GM19324 (cell line): ENCODE measurements around the gene TBL3.

Source experiments
- ATAC-seq: cut with Tn5 transposase; IDR thresholded peaks from one replicate; pipeline ENCODE4 v1.9.1; 2021; ENCODE audit warnings: mild to moderate bottlenecking, moderate library complexity; ENCODE audit not compliant: unreplicated experiment, low FRiP score

Gene TBL3

DNA sequence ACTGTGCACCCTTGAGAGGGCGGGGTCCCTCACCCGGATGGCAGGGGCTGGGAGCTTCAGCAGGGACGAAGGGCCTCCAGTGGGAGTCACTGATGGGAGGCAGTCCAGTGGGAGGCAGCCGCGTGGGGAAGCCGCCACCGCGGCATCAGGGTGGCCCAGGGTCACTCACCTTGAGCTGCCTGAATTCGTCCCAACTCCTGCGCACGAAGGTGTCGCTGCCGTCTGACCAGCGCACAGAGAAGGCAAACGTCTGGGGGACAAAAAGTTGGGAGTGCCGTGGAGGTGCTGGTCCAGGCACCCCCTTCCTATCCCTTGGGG is 8.9 kb downstream of the TBL3 start:
- ATAC-seq, result no peak

DNA sequence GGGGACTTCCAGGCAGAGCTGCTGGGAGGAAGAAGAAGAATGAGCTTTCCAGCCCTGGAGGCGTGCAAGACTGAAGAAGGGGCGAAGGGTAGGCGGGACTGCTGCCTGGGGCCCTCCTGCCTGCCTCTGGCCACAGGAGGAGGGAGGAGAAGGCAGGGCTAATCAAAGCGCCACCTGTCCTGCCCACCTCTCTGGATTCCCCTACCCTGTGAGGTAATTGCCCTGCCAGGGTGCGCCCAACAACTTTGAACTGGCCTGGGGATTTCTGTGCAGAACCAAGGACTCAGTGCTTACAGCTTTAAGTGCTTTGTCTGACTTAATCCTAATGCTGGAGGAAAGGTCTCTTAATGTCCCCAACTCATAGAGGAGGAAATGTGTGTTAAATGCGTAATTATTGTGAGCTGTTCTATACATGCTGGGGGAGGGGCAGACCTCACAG is 9.6 kb downstream of the TBL3 start, which contains the start of gene NOXO1:
NOXO1 (minus strand) TSS at position 72 of the 439 bp plus-strand sequence. CDS start 290 bp downstream, outside the sequence.
- no peak for ATAC-seq

DNA sequence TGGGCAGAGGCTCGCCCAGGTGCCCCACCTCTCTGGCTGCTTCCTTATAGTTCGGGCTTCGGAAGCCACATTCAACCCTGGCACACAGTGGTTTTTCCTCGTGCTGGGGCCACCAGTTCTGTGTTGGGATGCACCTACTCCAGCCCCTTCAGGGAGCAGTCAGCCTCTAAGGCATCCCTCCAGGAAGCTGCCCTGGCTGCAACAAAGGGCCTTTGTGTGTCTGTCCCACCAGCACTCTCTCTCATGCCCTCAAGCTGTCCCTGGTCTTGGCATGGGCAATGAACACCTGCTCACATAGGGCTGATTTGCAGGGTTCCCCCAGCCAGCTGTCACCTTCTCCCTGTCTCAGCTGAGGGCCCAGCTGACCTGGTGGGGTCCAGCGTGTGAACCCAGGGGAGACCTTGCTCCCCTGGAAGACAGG is 10.2 kb downstream of the TBL3 start:
- ATAC-seq, result no peak

DNA sequence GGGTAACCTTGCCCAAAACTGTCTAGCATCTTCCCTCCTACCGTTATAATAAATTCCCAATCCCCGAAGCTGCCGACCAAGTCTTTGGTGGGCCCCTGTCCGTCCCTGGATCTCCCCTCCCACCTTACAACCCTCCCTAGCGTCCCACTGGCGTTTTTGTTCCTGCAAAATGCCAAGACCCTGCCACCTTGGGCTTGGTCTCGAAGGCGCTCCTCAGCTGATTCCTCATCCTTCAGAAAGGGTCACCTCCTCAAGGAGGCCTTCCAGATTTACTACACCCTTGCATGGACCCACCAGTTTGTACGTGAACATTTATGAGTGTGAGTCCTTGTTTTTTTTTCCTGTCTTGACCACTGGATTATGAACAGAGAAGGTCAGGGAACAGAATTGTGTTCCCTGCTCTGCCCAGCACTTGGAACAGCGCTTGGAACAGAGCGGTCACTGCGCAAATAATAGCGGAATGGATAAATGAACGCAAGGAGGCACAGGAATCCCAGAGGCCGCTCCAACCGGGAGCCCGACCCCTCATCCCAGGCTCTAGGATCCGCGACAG is 11.2 kb downstream of the TBL3 start:
- no peak for ATAC-seq

DNA sequence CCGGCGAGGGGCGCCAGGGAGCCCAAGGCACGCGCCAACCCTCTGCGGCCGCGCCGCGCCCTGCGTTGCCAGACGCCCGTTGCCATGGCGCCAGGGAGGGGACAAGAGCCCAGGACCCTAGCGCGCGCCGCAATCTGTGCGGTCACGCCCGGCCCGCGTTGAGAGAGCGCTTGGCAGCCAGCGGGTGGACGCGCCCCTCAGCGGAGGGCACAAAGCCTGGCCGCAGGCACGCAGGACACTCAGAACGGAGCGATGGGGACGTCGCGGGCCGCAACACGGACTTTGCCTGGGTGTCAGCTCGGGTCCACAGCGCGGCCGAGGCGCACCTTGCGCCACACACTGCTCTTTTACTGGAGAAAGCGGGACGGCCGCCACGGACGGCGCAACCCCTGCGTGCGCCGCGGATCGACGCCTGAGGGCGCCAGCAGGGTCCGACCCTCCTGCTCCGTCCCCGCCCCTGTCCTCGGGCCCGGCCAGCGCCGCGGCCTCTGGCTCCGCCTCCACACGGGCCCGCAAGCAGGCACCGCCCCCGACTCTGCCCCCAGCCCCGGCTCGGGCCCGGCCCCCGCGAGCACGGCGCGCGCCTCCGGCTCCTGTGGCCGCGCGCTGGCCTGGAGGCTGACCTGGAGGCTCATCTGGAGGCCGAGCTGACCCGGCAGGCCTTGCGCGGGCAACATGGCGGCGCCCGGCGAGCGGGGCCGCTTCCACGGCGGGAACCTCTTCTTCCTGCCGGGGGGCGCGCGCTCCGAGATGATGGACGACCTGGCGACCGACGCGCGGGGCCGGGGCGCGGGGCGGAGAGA is 11.9 kb downstream of the TBL3 start, which contains the start of gene GFER:
GFER (plus strand) TSS at position 650 of the 803 bp plus-strand sequence; CDS start at position 676, 26 bp downstream.
- peak; percentile 86 for ATAC-seq

DNA sequence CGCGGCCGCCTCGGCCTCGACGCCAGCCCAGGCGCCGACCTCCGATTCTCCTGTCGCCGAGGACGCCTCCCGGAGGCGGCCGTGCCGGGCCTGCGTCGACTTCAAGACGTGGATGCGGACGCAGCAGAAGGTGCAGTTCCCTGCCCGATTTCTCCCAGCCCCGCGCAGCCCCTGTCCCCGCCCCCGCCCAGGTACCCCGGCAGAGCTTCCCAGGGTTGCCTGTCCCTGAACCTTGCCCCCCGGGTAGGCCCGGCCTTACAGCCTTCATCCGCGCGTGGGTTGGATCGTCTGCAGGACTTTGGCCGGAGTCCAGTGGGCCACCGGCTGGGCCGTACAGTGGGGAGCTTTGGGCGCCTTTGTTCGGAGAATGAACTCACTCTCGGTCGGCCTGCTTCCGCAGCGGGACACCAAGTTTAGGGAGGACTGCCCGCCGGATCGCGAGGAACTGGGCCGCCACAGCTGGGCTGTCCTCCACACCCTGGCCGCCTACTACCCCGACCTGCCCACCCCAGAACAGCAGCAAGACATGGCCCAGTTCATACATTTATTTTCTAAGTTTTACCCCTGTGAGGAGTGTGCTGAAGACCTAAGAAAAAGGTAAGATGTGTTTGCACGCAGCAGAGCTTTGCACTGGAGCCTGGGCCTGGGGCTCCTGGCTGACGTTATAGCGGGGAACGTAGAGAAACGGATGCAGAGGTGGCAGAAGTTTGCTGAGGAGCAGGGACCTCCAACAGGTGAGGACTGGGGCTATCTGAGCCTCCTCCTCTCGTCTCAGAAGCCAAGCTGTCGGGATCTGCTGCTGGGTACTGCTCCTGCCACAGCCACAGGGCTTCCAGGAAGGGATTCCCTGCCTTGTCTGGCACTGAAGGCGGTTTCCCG is 12.7 kb downstream of the TBL3 start:
- ATAC-seq, result peak; percentile 11

DNA sequence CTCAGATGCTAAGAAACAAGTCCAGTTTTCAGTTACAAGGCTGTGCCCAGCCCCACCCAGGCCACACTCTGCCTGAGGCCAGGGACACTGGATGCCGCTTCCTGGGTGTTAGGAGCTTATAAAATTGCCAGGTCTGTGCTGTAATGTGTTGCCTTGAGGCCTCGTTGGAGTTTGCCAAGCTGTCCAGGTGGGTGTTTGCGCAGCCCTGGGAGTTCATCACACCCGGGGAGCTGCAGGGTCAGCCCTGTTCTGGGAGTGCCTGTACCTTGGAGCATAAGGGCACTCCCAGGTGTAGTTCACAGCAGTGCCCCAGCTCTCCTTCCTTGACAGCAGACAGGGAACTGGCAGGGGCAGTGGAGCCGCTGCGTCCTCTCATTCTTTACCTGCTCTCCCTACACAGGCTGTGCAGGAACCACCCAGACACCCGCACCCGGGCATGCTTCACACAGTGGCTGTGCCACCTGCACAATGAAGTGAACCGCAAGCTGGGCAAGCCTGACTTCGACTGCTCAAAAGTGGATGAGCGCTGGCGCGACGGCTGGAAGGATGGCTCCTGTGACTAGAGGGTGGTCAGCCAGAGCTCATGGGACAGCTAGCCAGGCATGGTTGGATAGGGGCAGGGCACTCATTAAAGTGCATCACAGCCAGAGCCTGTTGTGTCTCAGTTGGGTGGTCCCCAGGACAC is 13.8 kb downstream of the TBL3 start:
- ATAC-seq, result no peak

DNA sequence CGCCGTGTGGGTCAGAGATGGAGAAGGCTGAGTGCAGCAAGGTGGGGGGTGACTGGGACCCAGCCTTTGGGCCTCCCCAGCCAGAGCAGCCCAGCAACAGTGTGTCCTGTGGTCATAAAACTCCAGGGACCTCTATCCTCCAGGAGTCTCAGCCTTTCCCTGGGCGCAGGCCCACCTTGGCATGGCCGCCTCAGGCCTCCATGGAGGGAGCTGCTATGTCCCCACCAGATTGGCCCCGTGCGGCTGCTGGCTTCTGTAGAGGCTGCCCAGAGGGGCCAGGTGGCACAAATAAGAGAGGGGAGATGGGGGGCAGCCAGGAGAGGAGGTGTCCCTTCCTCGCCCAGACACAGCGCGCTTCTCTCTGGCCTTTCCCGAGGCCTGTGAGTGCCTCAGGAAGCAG is 15.3 kb downstream of the TBL3 start:
- no peak for ATAC-seq

DNA sequence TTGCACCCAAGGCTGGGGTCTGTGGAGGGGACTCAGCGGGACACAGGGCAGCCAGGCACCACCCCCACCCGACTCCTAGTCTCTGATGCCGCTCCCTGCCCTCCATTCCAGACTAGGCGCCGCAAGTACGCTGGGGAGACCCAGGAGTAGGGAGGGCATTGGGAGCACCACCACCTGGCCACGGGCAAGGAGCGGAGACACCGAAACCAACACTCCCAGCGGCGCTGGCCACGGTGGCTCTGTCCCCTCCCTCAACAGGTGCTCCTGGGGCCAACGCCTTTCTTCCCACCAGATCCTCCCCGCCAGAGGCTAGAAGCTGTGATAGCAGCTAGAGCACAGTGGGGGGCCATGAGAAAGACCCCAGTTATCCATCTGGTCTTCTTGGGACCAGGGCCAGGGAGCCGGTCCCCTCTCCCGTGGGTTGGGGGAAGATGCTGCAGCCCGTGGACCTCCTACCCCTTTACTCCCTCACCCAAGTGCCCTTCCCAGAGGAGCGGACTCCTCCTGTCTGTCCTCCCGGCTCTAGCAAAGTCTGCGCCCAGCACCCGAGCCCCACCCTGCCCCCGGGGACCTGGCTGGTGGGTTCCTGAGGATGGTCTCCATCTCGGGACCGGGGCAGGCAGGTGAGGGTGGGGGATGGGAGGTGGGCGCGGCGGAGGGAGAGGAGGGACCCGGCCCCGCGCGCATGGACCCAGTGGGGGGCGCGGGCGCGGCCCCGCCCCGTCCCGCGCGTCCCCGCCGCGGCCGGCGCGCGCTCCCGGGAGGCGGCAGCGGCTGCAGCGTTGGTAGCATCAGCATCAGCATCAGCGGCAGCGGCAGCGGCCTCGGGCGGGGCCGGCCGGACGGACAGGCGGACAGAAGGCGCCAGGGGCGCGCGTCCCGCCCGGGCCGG is 17.6 kb downstream of the TBL3 start, which contains the start of gene SYNGR3:
SYNGR3 (plus strand) TSS at position 762 of the 892 bp plus-strand sequence. CDS start 133 bp downstream, outside the sequence.
- no peak for ATAC-seq

DNA sequence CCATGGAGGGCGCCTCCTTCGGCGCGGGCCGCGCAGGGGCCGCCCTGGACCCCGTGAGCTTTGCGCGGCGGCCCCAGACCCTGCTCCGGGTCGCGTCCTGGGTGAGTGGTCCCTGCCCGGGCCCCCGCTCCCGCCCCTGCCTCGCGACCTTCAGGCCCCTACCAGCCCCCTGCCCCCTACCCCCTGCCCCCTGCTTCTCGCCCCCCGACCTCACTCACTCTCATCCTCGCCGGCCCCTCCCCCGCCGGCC is 18.2 kb downstream of the TBL3 start:
- no peak for ATAC-seq

DNA sequence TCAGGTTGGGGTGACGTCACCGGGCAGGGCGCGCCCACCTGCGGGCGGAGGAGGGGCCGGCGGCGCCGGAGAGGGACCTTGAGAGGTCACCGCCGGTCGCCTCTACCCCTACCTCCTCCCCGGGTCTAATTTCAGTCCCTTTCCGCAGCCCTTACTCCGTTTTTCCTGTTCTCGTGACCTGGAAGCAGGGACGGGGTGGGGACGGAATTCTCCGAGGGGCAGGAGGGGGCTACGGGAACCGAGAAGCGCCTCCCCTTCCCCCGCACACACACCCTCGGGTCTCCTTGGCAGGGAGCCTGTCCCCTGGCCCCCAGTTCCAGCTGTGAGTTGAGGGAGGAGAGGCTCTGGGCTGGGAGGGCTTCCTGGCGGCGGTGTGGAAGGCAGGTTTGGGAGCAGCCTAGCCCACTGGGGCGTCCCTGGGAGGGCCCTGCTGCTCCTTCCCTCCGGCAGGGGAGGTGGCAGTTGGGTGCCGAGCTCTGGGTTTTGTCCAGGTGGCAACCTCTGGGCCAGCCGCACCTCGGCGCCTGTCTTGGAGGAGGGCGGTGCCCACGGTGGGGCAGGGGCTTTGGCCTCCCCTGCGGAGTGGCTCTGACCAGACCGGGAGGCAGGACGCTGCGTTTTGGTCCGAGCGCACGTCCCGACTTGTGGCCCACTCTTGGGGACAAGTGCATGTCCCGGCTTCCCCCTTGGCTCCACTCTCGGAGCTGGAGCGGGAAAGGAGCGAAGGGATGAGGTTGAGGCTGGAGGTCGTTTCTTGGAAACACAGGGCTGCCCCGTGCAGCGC is 18.7 kb downstream of the TBL3 start:
- ATAC-seq, result peak; percentile 3

DNA sequence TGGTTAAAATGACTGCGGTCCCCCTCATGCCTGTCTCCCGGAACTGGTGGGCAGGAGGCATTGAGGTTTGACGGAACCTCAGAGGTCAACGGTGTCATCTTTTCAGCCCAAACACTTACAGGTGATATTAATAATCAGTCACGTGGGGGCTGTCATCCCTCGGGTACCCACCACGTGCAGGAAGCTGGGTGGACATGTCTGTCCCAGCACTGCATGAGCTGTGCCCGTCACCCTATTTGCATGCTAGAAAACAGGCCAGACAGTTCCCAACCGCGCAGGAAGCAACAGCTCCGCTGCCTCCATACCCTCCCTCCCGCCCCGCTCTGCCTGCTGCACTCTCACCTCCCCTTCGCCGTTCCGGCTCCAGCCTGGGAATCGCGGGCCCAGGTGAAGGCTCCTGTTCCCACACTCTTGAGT is 19.3 kb downstream of the TBL3 start:
- peak; percentile 38 for ATAC-seq

DNA sequence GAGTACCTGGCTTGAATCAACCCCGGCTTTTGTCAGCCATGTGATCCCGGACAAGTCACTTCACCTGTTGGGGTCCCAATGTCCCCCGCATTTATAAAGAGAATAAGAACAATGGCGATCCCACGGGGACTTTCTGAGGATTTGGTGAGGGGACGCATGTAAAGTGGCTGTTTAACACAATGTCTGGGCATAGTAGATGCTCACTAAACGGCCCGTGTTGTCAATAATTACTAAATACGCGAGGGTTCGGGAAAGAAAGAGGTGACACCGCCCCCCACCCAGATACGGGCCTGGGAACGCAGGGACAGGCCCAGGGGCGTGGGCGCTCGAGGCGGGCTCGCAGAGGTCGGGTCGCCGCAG is 19.7 kb downstream of the TBL3 start:
- no peak for ATAC-seq

DNA sequence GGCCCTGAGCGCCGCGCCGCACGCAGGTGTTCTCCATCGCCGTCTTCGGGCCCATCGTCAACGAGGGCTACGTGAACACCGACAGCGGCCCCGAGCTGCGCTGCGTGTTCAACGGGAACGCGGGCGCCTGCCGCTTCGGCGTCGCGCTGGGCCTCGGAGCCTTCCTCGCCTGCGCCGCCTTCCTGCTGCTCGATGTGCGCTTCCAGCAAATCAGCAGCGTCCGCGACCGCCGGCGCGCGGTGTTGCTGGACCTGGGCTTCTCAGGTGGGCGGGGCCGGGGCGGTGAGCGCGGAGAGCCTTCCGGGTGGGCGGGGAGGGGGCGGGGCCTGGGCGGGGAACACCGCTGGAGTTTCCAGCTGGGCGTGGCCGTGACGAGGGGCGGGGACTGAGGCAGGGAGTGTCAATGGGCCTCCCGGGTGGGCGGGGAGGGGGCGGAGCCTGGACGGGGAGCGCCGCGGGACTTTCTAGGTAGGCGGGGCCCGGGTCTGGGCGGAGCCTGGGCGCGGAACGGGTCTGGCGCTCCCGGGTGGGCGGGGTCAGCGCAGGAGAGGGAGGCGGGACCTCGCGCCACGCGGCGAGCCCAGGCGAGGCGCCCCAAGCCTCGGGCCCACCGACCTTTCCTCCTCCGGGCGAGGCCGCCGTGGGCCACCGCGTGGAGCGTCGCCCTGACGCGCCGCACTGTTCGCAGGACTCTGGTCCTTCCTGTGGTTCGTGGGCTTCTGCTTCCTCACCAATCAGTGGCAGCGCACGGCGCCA is 20.3 kb downstream of the TBL3 start:
- peak; percentile 41 for ATAC-seq

DNA sequence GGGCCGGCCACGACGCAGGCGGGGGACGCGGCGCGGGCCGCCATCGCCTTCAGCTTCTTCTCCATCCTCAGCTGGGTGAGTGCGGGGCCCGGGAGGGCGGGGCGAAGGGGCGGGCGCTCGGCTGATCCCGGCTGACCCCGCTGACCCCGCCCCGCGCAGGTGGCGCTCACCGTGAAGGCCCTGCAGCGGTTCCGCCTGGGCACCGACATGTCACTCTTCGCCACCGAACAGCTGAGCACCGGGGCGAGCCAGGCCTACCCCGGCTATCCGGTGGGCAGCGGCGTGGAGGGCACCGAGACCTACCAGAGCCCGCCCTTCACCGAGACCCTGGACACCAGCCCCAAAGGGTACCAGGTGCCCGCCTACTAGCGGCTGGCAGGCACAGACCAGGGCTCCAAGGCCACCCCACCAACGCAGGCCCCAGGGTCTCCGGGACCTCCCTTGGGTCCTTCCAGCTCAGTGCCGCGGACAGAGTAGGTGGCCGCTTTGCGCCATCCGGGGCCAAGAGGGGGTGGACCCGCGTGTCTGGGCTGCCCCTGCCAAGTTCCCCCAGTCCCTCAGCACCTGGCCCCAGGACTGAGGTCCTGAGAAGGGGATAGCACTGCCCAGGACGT is 21.0 kb downstream of the TBL3 start:
- ATAC-seq, result no peak

DNA sequence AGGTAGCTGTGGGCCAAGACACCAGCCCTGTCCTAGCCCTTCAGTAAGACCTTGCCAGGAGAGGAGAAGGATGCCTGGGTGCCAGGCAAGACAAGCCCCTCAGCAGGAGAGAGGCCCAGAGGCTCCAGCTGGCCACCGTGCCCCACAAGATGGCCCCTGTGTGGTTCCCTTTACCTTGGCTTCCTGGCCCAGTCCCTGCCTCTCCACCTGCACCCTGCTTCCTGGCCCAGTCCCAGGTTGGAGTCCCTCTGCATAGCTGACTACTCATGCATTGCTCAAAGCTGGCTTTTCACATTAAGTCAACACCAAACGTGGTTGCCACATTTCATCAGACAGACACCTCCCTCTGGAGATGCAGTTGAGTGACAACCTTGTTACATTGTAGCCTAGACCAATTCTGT is 21.9 kb downstream of the TBL3 start:
- ATAC-seq, result no peak

DNA sequence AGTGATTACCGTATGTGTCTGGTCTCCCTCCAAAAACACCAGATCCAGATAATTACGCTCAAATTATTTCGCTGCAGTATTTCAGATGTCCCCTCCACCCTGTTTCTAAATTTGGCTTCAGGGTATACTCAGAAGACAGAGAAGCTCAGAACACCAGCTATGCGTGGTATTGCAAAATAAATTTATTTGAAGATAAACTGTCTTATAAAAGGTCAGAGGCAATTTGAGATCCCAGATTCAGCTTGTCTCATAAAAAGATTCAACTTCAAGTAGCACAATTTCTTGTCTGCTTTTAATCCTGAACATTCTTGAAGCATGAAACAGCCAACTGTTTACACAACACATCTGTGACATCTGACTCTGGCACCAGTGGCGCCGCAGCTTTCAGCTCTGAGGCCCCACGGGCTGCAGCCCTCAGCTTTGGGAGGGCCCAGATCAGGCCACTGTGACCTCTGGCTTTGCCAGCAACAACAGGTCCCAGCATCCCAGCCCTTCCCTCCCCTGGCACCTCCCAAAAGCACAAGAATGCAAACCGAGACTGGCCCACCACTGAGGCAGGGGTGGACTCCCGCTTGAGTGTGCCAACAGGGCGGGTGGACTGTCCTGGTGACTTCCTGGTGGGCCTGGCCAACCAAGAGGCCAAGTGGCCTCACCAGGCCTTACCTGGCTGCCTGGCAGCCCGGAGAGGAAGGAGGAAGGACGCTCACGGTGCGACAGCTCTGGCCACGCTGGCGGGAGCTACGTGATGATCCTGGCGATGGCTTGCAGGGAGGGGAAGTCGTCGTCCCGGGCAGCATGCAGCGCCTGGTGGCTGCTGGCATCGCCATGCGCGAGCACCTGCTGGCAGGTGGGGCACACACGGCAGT is 25.9 kb downstream of the TBL3 start:
- no peak for ATAC-seq
